ENCODE measurements around the gene VEZF1.
"Not testable (repeated sequence)": the region's sequence is repeated elsewhere in the genome, so short reads cannot be mapped to it uniquely, and the experiment has no call there.

The VEZF1 gene

GRCh38 chr17:57972151-57972550 lies 15.9 kb downstream of the VEZF1 start:
- no peak for DNase-seq

- no peak for DNase-seq
Measured at GRCh38 chr17:57971572-57971971, 16.5 kb downstream of the VEZF1 start.

- DNase-seq, result no peak
Measured at GRCh38 chr17:57970710-57971109, 17.3 kb downstream of the VEZF1 start.

- no peak for DNase-seq
Measured at GRCh38 chr17:57968456-57968855, 19.6 kb downstream of the VEZF1 start.

GRCh38 chr17:57966875-57967274 lies 21.2 kb downstream of the VEZF1 start:
- no peak for DNase-seq

- DNase-seq, result no peak
Measured at GRCh38 chr17:57966246-57966645, 21.8 kb downstream of the VEZF1 start.

GRCh38 chr17:57965521-57966160 lies 22.4 kb downstream of the VEZF1 start:
- no peak for DNase-seq

GRCh38 chr17:57963149-57963511 lies 24.9 kb downstream of the VEZF1 start:
- DNase-seq, result no peak

- no peak for DNase-seq
Measured at GRCh38 chr17:57962279-57963148, 25.5 kb downstream of the VEZF1 start.

GRCh38 chr17:57959929-57960328 lies 28.1 kb downstream of the VEZF1 start:
- DNase-seq, result no peak

GRCh38 chr17:57958391-57958790 lies 29.7 kb downstream of the VEZF1 start:
- not testable (repeated sequence) for DNase-seq

- DNase-seq, result no peak
Measured at GRCh38 chr17:57957886-57958285, 30.2 kb downstream of the VEZF1 start.

- no peak for DNase-seq
Measured at GRCh38 chr17:57957120-57957850, 30.8 kb downstream of the VEZF1 start.

- no peak for DNase-seq
Measured at GRCh38 chr17:57956291-57957119, 31.5 kb downstream of the VEZF1 start.

- no peak for DNase-seq
Measured at GRCh38 chr17:57955183-57955931, 32.7 kb downstream of the VEZF1 start, which contains the start of gene CUEDC1. TSS of gene CUEDC1 (minus strand) at chr17:57955412. CDS start at chr17:57885564, 69,848 bp downstream.

- DNase-seq, result no peak
Measured at GRCh38 chr17:57954397-57955182, 33.5 kb downstream of the VEZF1 start.

GRCh38 chr17:57953705-57954396 lies 34.2 kb downstream of the VEZF1 start:
- no peak for DNase-seq

GRCh38 chr17:57953219-57953618 lies 34.8 kb downstream of the VEZF1 start:
- no peak for DNase-seq

GRCh38 chr17:57949649-57950048 lies 38.4 kb downstream of the VEZF1 start:
- no peak for DNase-seq

Data from NCI-H1048 (cell line).